ENCODE measurements around the gene ZSWIM4. TPM values are rescaled to one million over a fixed set of nuclear protein-coding genes. Genes with fewer than 3 reads are reported as not detected.
"Not testable (repeated sequence)": the region's sequence is repeated elsewhere in the genome, so short reads cannot be mapped to it uniquely, and the experiment has no call there.

Gene ZSWIM4
- total RNA-seq, 4 donors from 2014 or later: 2.8 to 19.8 (median 4.0) TPM

GRCh38 chr19:13784731-13785452 lies 10.4 kb upstream of the ZSWIM4 start:
- Histone ChIP-seq H3K27ac (peak overlapping the region in 2 of 4 donors; percentile 10 to 36), H3K4me3 (no peak overlapping the region)

GRCh38 chr19:13788991-13789390 lies 6.3 kb upstream of the ZSWIM4 start:
- H3K36me3 ChIP-seq: no peaks in the 10 kb centered on the region
- no peaks in the 10 kb centered on the region for H3K27me3 ChIP-seq
- 48 to 52% methylated on average over 8 of the region's 8 CpGs for WGBS, 2 donors
- H3K9me3 ChIP-seq: no peaks in the 10 kb centered on the region
- no peak overlapping the region for H3K4me3 ChIP-seq
- DNase-seq (ENCODE audit: low spot score in 2 of 2): no peak
- H3K27ac ChIP-seq: peak overlapping the region in 3 of 4 donors; percentile 77 to 90 (median 88)
- peaks cover 0 to 39% (median 10%) of the 10 kb centered on the region in 4 donors for H3K4me1 ChIP-seq
- TF ChIP-seq POLR2A (IDR thresholded peaks at IDR 0.05): no peak
- no peak for TF ChIP-seq EP300 (IDR thresholded peaks at IDR 0.05)
- no peak for TF ChIP-seq CTCF (IDR thresholded peaks at IDR 0.05)

More at GRCh38 chr19:13784731-13785452, 10.4 kb upstream of the ZSWIM4 start:
- WGBS, 2 donors: 18 to 23% methylated on average over 15 to 17 of the region's 17 CpGs
- TF ChIP-seq CTCF (IDR thresholded peaks at IDR 0.05) (peak; percentile 57 to 77 (median 66)), POLR2A (IDR thresholded peaks at IDR 0.05) (no peak), EP300 (IDR thresholded peaks at IDR 0.05) (no peak)
- H3K9me3 ChIP-seq: no peaks in the 10 kb centered on the region
- peak; percentile 50 to 60 for DNase-seq (ENCODE audit: low spot score in 2 of 2)
- H3K36me3 ChIP-seq: peaks cover 0 to 1% (median 0%) of the 10 kb centered on the region in 3 donors
- no peaks in the 10 kb centered on the region for H3K27me3 ChIP-seq
- peaks cover 0 to 60% (median 10%) of the 10 kb centered on the region in 4 donors for H3K4me1 ChIP-seq

- 78 to 80% methylated on average over 8 of the region's 8 CpGs for WGBS, 2 donors
- TF ChIP-seq POLR2A (IDR thresholded peaks at IDR 0.05) (no peak), CTCF (IDR thresholded peaks at IDR 0.05) (no peak), EP300 (IDR thresholded peaks at IDR 0.05) (no peak)
- H3K27ac ChIP-seq: no peak overlapping the region
Measured at GRCh38 chr19:13790354-13790753, 4.9 kb upstream of the ZSWIM4 start.

GRCh38 chr19:13793317-13793716 lies 1.9 kb upstream of the ZSWIM4 start:
- not testable (repeated sequence) for H3K27me3 ChIP-seq; H3K4me3 ChIP-seq; H3K36me3 ChIP-seq; H3K9me3 ChIP-seq; DNase-seq (ENCODE audit: low spot score in 2 of 2)
- 69 to 74% methylated on average over 9 of the region's 9 CpGs for WGBS, 2 donors
- Histone ChIP-seq H3K27ac (peak overlapping the region in 1 of 4 donors; percentile 85), H3K4me1 (peaks cover 0 to 46% (median 26%) of the 10 kb centered on the region in 4 donors)

More at GRCh38 chr19:13790354-13790753, 4.9 kb upstream of the ZSWIM4 start:
- no peak for DNase-seq (ENCODE audit: low spot score in 2 of 2)
- Histone ChIP-seq H3K36me3 (no peaks in the 10 kb centered on the region), H3K27me3 (no peaks in the 10 kb centered on the region), H3K4me3 (no peak overlapping the region), H3K9me3 (no peaks in the 10 kb centered on the region), H3K4me1 (peaks cover 0 to 35% (median 15%) of the 10 kb centered on the region in 4 donors)

GRCh38 chr19:13794398-13794756 lies 866 bp upstream of the ZSWIM4 start:
- no peaks in the 10 kb centered on the region for H3K27me3 ChIP-seq
- peak overlapping the region; percentile 54 to 94 (median 72) for H3K4me3 ChIP-seq
- DNase-seq (ENCODE audit: low spot score in 2 of 2): peak; percentile 58 to 86
- TF ChIP-seq CTCF (IDR thresholded peaks at IDR 0.05) (no peak), POLR2A (IDR thresholded peaks at IDR 0.05) (no peak), EP300 (IDR thresholded peaks at IDR 0.05) (no peak)
- no peaks in the 10 kb centered on the region for H3K9me3 ChIP-seq
- H3K27ac ChIP-seq: peak overlapping the region; percentile 74 to 98 (median 86)
- H3K4me1 ChIP-seq: peaks cover 0 to 39% (median 25%) of the 10 kb centered on the region in 4 donors
- no peaks in the 10 kb centered on the region for H3K36me3 ChIP-seq
- 2 to 4% methylated on average over 8 of the region's 8 CpGs for WGBS, 2 donors

All from tibial nerve (tissue), 4 donors.